ENCODE data around the gene A2M. TPM values are rescaled to one million over a fixed set of nuclear protein-coding genes. Genes with fewer than 3 reads are reported as not detected.

Gene A2M
- total RNA-seq, 1 donor from 2014 or later: 1.4 TPM

GRCh38 chr12:9123781-9124382 is 8.2 kb upstream of the A2M start:
- Mint-ChIP-seq H3K9me3 (ENCODE audit: unreplicated experiment) (no peaks in the 10 kb centered on the region), H3K4me3 (ENCODE audit: unreplicated experiment) (no peak overlapping the region), H3K36me3 (ENCODE audit: low read depth, unreplicated experiment) (no peaks in the 10 kb centered on the region), H3K4me1 (ENCODE audit: unreplicated experiment) (no peaks in the 10 kb centered on the region), H3K27ac (ENCODE audit: unreplicated experiment) (no peak overlapping the region), H3K27me3 (ENCODE audit: unreplicated experiment) (peaks cover 1% of the 10 kb centered on the region)
- TF ChIP-seq, protein P1, sequence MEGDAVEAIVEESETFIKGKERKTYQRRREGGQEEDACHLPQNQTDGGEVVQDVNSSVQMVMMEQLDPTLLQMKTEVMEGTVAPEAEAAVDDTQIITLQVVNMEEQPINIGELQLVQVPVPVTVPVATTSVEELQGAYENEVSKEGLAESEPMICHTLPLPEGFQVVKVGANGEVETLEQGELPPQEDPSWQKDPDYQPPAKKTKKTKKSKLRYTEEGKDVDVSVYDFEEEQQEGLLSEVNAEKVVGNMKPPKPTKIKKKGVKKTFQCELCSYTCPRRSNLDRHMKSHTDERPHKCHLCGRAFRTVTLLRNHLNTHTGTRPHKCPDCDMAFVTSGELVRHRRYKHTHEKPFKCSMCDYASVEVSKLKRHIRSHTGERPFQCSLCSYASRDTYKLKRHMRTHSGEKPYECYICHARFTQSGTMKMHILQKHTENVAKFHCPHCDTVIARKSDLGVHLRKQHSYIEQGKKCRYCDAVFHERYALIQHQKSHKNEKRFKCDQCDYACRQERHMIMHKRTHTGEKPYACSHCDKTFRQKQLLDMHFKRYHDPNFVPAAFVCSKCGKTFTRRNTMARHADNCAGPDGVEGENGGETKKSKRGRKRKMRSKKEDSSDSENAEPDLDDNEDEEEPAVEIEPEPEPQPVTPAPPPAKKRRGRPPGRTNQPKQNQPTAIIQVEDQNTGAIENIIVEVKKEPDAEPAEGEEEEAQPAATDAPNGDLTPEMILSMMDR (IDR thresholded peaks at IDR 0.05; ENCODE audit: unreplicated experiment): no peak
- DNase-seq (ENCODE audit: low spot score): no peak

GRCh38 chr12:9122091-9122609 is 6.4 kb upstream of the A2M start:
- no peak overlapping the region for H3K27ac Mint-ChIP-seq (ENCODE audit: unreplicated experiment)
- no peak overlapping the region for H3K4me3 Mint-ChIP-seq (ENCODE audit: unreplicated experiment)
- no peaks in the 10 kb centered on the region for H3K9me3 Mint-ChIP-seq (ENCODE audit: unreplicated experiment)
- no peaks in the 10 kb centered on the region for H3K36me3 Mint-ChIP-seq (ENCODE audit: low read depth, unreplicated experiment)
- no peaks in the 10 kb centered on the region for H3K27me3 Mint-ChIP-seq (ENCODE audit: unreplicated experiment)
- DNase-seq (ENCODE audit: low spot score): no peak
- H3K4me1 Mint-ChIP-seq (ENCODE audit: unreplicated experiment): peaks cover 2% of the 10 kb centered on the region
- TF ChIP-seq, protein P1 (IDR thresholded peaks at IDR 0.05; ENCODE audit: unreplicated experiment): no peak

GRCh38 chr12:9120487-9121184 is 4.9 kb upstream of the A2M start:
- no peak overlapping the region for H3K27ac Mint-ChIP-seq (ENCODE audit: unreplicated experiment)
- TF ChIP-seq, protein P1 (IDR thresholded peaks at IDR 0.05; ENCODE audit: unreplicated experiment): no peak
- no peaks in the 10 kb centered on the region for H3K27me3 Mint-ChIP-seq (ENCODE audit: unreplicated experiment)
- peaks cover 11% of the 10 kb centered on the region for H3K4me1 Mint-ChIP-seq (ENCODE audit: unreplicated experiment)
- no peak overlapping the region for H3K4me3 Mint-ChIP-seq (ENCODE audit: unreplicated experiment)
- no peaks in the 10 kb centered on the region for H3K9me3 Mint-ChIP-seq (ENCODE audit: unreplicated experiment)
- no peaks in the 10 kb centered on the region for H3K36me3 Mint-ChIP-seq (ENCODE audit: low read depth, unreplicated experiment)
- no peak for DNase-seq (ENCODE audit: low spot score)

- no peaks in the 10 kb centered on the region for H3K9me3 Mint-ChIP-seq (ENCODE audit: unreplicated experiment)
- H3K36me3 Mint-ChIP-seq (ENCODE audit: low read depth, unreplicated experiment): no peaks in the 10 kb centered on the region
- H3K27me3 Mint-ChIP-seq (ENCODE audit: unreplicated experiment): no peaks in the 10 kb centered on the region
- TF ChIP-seq, protein P1 (IDR thresholded peaks at IDR 0.05; ENCODE audit: unreplicated experiment): no peak
- H3K27ac Mint-ChIP-seq (ENCODE audit: unreplicated experiment): no peak overlapping the region
- peaks cover 16% of the 10 kb centered on the region for H3K4me1 Mint-ChIP-seq (ENCODE audit: unreplicated experiment)
- DNase-seq (ENCODE audit: low spot score): no peak
- H3K4me3 Mint-ChIP-seq (ENCODE audit: unreplicated experiment): no peak overlapping the region
These were observed 2.4 kb upstream of the A2M start for GRCh38 chr12:9118158-9118557.

DNA sequence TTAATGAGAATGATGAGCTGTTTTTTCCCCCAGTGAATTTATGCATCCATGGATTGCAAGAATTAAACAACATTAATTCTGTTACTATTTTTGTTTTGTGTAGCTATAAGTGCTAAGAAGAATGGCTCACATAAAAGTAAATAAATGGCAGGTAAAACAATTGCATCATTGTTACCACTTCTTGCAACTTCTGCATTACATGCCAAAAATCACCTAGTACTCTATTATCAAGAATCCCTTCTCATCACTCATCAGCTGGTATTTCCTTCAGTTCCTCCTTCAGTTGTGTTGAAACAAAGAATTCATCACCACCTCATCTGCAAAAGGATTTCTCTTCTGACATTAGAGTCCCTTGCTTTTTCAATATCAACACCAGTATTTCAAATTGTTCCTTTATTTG is 773 bp downstream of the A2M start:
- no peak for DNase-seq (ENCODE audit: low spot score)
- H3K27me3 Mint-ChIP-seq (ENCODE audit: unreplicated experiment): no peaks in the 10 kb centered on the region
- H3K4me1 Mint-ChIP-seq (ENCODE audit: unreplicated experiment): peaks cover 16% of the 10 kb centered on the region
- no peaks in the 10 kb centered on the region for H3K36me3 Mint-ChIP-seq (ENCODE audit: low read depth, unreplicated experiment)
- H3K9me3 Mint-ChIP-seq (ENCODE audit: unreplicated experiment): no peaks in the 10 kb centered on the region
- TF ChIP-seq, protein P1 (IDR thresholded peaks at IDR 0.05; ENCODE audit: unreplicated experiment): no peak
- no peak overlapping the region for H3K4me3 Mint-ChIP-seq (ENCODE audit: unreplicated experiment)
- H3K27ac Mint-ChIP-seq (ENCODE audit: unreplicated experiment): no peak overlapping the region

Data from endothelial cell (in vitro differentiated cells).